HG03460 (cell line): ENCODE measurements around the gene ATP10A.

Source experiments
- ATAC-seq: cut with Tn5 transposase; IDR thresholded peaks from one replicate; pipeline ENCODE4 v1.9.1; 2021; ENCODE audit not compliant: unreplicated experiment

Gene ATP10A

DNA sequence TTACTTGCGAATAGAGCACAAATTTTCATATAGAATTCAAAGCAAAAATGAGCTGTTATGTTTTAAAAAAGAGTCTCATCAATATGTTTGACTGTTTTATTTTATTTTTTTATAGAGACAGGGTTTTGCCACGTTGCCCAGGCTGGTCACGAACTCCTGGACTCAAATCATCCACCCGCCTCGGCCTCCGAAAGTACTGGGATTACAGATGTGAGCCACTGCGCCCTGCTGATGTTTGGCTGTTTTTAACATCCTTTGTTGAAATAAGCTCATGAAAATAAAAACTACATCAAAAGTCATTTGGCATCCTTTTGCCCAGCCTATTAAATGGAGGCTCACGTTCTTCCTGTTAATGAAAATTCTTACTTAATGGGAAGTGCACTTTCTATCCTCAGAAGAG lies 154.7 kb downstream of the ATP10A start:
- no peak for ATAC-seq

- ATAC-seq: no peak
Observed at GRCh38 chr15:25707656-25708365, 155.3 kb downstream of the ATP10A start.

DNA sequence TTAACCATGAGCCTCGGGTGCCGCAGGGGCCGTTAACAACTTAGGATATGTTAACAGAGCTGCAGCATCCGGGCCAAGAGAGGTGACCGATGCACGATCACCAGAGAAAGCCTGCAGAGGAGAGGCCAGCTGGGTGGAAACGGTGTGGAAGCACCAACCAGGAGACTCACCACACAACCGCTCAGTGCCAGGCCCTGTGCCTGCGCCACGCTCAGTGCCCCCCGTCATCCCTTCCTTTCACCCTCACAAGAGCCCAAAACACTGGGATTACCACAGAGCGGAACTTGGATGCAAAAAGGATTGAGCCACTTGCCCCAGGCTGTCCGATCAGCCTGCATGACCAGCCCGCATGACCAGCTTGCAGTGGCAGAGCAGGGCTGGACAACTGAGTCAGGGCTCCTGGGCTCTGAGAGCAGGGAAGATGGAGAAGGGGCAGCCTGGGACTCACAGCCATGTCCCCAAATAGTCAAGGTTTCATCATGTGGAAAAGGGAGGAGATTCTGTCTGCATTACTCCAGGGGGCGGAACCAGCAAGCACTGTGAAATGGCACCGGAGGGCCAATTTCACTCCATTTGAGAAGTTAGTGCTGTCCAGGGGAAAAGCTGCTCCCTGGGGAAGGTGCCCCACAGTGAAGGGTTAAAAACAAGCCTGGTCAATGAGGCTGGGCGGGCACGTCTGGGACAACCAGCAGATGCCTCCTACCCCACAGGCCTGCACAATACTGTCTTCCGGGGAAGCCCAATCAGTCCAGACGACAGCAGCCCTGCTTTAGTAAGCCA lies 156.8 kb downstream of the ATP10A start:
- no peak for ATAC-seq

DNA sequence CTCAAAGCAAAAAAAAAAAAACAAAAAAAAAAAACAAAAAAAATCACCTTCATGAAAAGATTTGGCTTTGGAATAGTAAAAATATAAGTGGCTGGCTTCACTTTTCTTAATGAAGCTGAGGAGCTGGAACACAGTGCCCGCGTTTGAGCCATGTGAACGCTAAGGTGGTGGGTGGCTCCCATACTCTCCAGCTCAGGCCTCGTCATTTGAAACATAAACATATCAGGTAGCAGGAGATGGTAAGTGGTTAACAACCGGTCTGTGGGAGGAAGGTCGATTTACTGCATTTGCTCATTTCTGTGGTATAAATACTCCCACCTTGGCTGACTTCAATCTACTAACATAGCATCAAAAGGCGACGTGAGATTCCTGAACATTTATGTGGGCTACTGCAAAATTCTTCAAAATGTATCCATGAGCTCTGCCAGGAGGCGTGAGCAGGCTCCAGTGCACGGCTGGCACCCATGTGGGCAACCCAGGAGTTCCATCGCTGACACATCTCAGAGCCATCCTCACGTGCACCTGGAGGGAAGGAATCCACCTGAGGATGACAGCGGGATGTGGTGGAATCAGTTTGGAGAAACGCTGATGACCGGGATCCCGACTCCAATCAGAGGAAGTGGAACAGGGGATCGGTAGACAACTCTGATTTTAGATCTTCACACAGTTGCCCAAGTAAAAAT lies 157.6 kb downstream of the ATP10A start:
- no peak for ATAC-seq

GRCh38 chr15:25703726-25704125 lies 159.4 kb downstream of the ATP10A start:
- no peak for ATAC-seq

- no peak for ATAC-seq
Observed at GRCh38 chr15:25701721-25702465, 161.2 kb downstream of the ATP10A start.

DNA sequence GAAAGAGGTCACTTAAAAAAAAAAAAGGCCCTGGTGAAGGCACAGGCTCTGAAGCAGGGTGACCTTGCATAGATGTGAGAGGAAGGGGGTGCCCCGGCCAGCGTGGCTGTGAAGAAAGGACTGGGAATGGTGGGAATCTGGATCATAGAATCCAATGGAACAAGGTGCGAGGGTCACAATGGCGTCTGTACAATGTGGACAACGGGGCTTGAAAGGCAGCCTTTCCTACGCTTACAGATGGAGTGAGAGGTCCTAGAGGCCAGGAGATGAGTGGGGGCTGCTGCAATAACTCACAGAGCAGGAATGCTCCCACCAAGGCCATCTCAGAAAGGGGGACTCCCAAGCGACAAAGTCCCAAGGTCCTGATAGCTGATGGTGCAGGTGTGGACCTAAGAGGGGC lies 162.2 kb downstream of the ATP10A start:
- no peak for ATAC-seq

- no peak for ATAC-seq
Observed at GRCh38 chr15:25697586-25697985, 165.5 kb downstream of the ATP10A start.

GRCh38 chr15:25695875-25696760 lies 167.0 kb downstream of the ATP10A start:
- no peak for ATAC-seq

GRCh38 chr15:25694823-25695312 lies 168.3 kb downstream of the ATP10A start:
- ATAC-seq: no peak

- no peak for ATAC-seq
Observed at GRCh38 chr15:25694239-25694584, 168.9 kb downstream of the ATP10A start.

DNA sequence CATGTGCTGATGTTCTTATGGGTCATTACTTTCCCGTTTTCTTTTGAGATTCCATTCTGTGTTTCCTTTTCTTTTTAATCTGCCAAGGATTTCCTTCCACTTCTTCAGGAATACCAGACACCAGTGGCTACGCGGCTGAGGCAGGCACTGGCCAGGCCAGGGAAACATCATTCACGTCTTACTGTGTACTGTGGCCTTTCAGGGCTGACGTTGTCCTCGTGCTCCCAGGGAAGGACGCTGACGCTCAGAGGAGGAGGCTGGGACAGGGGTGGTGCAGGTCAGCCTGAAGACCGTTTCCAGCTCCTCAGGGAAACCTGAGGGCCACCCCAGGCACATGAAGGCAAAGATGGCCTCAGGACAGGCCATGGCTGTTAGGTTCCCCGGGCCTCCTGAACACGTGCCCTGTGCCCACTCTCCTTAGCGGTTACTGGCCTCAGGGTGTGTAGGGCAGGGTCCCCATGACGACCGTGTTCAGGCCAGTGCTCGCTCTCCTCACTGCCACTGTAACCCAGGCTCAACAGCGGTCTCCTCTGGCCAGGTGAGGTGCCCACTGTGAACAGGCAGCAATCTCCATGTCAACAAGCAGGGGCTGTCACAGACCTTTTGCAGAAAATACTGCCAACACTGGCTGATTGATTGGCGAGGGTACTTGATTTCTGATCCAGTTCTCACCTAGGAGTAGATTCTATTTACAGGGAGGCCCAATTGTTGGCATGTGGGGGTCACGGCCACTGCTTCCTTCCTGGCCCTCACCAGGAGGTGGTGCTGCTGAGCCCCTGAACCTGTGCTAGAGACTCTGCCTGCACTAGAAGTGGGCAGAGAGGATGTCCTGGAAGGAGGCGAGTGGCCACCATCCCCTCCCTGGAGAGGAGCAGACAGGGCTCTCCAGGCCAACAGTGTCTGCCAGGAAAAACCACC lies 169.5 kb downstream of the ATP10A start:
- no peak for ATAC-seq

GRCh38 chr15:25691544-25692430 lies 171.3 kb downstream of the ATP10A start:
- ATAC-seq: no peak

DNA sequence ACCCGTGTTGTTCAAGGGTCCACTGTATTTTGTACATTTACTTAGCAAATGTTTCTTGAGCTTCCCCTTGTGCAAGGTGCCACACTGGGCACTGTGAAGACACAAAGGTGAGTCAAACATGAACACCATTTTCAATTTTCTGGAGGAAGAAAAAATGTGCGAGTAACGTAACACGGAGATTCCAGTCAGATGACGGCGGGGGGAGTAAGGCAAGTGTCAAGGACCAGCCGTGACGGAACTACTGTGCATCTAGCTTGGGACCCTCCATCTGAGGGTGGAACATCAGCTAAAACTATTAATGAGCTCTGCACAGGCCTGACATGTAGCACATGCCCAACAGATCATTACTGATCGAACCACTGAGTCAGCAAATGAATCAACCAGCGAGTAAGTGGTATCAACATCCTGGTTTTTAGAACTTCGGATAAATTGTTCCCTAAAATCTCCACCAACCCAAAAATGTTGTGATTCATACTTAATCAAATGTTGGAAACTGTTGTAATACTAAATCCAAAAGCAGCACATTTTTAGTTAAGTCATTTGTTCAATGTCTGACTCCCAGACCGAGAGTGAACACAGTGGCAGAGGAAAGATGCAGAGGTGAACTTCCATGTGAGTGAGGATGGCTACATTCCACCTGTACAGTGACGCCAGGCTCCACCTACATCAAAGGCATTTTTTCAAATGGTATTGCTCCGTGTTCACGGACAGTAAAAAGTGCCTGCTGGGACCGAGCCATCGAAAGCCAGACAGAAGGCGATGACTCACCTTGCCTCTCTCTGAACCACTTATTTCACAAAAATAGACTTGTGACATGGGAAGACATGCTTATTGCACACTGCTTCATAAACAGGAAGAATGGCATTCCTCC lies 172.2 kb downstream of the ATP10A start:
- ATAC-seq: no peak

DNA sequence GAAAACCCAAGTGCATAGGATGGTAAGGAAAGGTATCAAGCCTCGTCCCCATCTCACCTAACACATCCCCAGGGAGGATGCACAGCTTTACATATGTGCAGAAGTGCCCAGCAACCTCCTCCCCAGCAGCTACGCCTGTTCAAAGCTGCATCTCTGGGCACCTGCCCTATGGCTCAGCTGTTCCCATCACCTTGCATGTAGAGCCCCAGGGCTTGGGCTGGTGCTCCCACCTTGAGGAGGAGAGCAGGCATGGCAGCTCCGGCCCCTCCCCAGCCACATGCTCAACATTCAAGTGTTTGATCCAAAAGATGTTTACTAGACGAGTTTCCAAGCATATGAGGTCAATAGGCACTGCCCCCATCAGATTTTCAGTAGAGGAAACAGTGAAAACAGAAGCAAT lies 173.5 kb downstream of the ATP10A start:
- ATAC-seq: no peak

DNA sequence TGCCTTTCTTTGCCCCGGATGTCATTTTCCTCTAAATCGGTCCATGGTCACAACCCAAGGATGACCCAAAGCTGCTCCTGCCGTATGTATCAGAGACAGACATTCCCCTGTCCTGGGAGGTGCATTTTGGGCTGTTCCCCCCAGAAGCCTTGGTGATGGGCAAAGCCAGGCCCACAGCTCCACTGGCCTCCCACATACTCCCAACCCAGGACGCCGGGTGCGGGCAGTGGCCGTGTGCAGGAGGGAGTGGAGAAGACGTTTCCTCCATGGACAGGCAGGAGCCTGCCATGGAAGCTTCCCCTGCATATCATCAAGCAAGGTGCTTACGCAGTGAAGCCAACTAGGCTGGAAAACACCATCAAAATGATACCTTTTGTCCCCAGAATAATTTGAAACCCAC lies 175.0 kb downstream of the ATP10A start:
- ATAC-seq: no peak

DNA sequence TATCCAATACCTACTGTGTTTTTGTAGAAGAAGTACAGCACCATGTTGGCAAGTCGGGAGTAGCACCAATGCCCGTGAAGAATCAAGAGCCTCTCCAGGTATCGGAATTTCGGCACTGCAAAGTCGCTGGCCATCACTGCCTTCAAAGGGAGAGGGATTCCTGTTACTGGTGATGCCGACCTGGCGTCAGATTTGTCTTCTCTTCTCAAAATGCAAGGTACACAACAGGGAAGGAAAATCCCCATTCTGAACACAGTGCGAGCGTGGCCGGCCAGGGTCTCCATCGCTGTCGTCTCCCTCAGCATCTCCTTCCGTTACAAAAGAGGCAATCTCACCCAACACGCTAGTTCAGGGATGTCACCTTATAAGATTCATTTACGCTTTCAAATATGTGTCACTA lies 175.4 kb downstream of the ATP10A start:
- no peak for ATAC-seq
